Measurements from ENCODE around the gene CIZ1. TPM values are rescaled to one million over a fixed set of nuclear protein-coding genes. Genes with fewer than 3 reads are reported as not detected.

CIZ1 gene
- total and polyA plus RNA-seq, 10 of the 15 experiments (the other 5 are each of a cell fraction or from before 2014, with no cell fraction given), result 1.8 to 91.6 (median 35.4) TPM

DNA sequence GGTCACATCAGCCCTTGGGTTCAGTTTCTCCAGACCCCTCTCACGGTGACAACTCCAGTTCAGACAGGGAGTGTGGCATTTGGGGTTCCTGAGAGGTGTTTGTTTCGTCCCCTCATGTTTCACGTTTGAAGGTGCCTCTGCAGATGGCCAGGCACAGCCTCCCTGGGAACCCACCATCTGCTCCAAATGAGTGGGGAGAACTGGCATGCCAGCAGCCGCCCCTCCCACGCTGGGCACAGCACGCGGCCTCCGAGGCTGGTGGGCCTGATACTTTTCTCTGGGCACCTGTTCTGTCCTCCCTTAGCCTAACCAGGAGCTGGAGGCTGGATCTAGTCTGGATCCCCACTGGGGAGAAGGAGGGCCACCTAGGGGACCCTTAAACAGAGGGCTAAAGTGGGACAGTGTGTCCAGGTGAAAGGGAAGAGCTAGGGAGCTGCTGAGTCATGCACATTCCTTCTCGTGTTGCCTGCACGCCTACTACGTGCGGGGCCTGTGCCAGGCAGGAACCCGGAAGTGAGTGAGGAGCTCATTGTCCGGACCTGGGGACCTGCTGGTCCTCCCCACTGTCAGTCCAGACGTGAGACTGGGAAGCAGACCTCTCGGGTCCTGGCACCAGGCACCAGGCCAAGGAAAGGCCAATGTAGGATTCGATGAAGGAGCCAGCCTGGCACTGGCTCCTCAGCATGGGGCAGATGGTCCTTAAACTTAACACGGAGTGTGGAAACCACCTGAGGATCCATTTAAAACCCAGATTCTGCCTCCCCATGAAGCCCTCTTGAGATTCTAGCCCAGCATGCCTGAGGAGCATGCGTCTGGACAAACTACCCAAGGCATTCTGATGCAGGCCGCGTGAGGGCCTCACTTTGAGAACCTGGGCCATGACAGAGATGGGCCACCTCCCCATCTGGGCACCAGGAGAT, 23.5 kb upstream of the CIZ1 start:
- Histone ChIP-seq H3K4me1 (ENCODE audit: control insufficient read depth, insufficient read depth, low read length) (peaks cover 5% of the 10 kb centered on the region; the same call in 1 of the 2 replicates), H2AFZ (ENCODE audit: control insufficient read depth, low read depth, low read length) (no peak overlapping the region), H3K9ac (ENCODE audit: control insufficient read depth, insufficient read depth, low read length) (no peak overlapping the region), H3K36me3 (ENCODE audit: control insufficient read depth in 2 of 2, insufficient read depth in 2 of 2, low read length in 1 of 2) (no peaks in the 10 kb centered on the region), H3K27ac (ENCODE audit: control insufficient read depth, insufficient read depth) (no peak overlapping the region), H3K9me3 (replicated peaks; ENCODE audit: control insufficient read depth, insufficient read depth, low read length) (no peaks in the 10 kb centered on the region), H3K4me3 (no peak overlapping the region), H3K79me2 (ENCODE audit: control insufficient read depth, insufficient read depth, low read length) (no peaks in the 10 kb centered on the region), H4K20me1 (ENCODE audit: control insufficient read depth, insufficient read depth) (no peaks in the 10 kb centered on the region), H3K27me3 (replicated peaks in 1 of 2; ENCODE audit: control insufficient read depth in 2 of 2, insufficient read depth in 2 of 2, low read length in 1 of 2) (peaks cover 0 to 2% of the 10 kb centered on the region in 2 experiments; a peak in 2 of 4 replicates), H3K4me2 (ENCODE audit: control insufficient read depth, insufficient read depth) (no peak overlapping the region)
- ATAC-seq (no peak), FAIRE-seq (no peak), DNase-seq (ENCODE audit: low read depth, low spot score) (no peak)
- intact Hi-C loops (cut with micrococcal nuclease; ENCODE audit: unreplicated experiment), result no loop called here
- no TSS peak for BruUV-seq (replicated peaks)
- WGBS (ENCODE audit: insufficient coverage, insufficient replicate concordance, low lambda C conversion rate, missing lambda C conversion rate), result 66% methylated on average over 18 of the region's 21 CpGs
- in situ Hi-C loops (cut with MboI), result no loop called here
- ChIA-PET RAD21 (ENCODE audit: unreplicated experiment) (interaction anchor here (0.6 to 1.4 kb wide), 2 partner anchors 77 to 126 kb away, joined by 4 read pairs; no protein-coding TSS in a partner anchor), POLR2A (interaction anchor here (1.4 kb wide), 1 partner anchor 61 kb away, joined by 3 read pairs; the partner anchor contains the start of genes GOLGA2 and SWI5), CTCF (interaction anchor here (0.6 to 2.0 kb wide), 2 partner anchors 24 to 1672 kb away, joined by 4 to 6 read pairs; no protein-coding TSS in a partner anchor), SMC1A (ENCODE audit: uncharacterized antibody, unreplicated experiment) (interaction anchor here (0.6 kb wide), 1 partner anchor 137 kb away, joined by 3 read pairs; no protein-coding TSS in a partner anchor)
- no peak for TF ChIP-seq LARP7 (IDR thresholded peaks at IDR 0.05)
- no peak for TF ChIP-seq NR2C1 (IDR thresholded peaks at IDR 0.05)
- TF ChIP-seq TBL1XR1 (IDR thresholded peaks at IDR 0.05; ENCODE audit: low read depth, low read length), result no peak
- no peak for TF ChIP-seq MXI1 (IDR thresholded peaks at IDR 0.05; ENCODE audit: low read depth, low read length)
